ENCODE data around the gene ST7L.

The ST7L gene

GRCh38 chr1:112619518-112620376 is 806 bp upstream of the ST7L start, which contains the start of gene CAPZA1:
CAPZA1 (plus strand) TSS chr1:112619832; CDS start chr1:112619845, 13 bp downstream.
- no peak for TF ChIP-seq CTCF (IDR thresholded peaks at IDR 0.05; ENCODE audit: insufficient read depth, low read depth, low read length, missing control alignments)
- H3K4me3 ChIP-seq (ENCODE audit: low read depth, low read length): peak within 1 kb of the TSS; percentile 76
- peak; percentile 96 for DNase-seq (ENCODE audit: low read depth)

- peak; percentile 66 for DNase-seq (ENCODE audit: low read depth)
- no peak for TF ChIP-seq CTCF (IDR thresholded peaks at IDR 0.05; ENCODE audit: insufficient read depth, low read depth, low read length, missing control alignments)
- peak overlapping the region; percentile 76 for H3K4me3 ChIP-seq (ENCODE audit: low read depth, low read length)
These were observed 724 bp downstream of the ST7L start for GRCh38 chr1:112618114-112618720.

GRCh38 chr1:112614460-112615065 is 4.4 kb downstream of the ST7L start:
- DNase-seq (ENCODE audit: low read depth): peak; percentile 37
- no peak overlapping the region for H3K4me3 ChIP-seq (ENCODE audit: low read depth, low read length)
- peak; percentile 45 for TF ChIP-seq CTCF (IDR thresholded peaks at IDR 0.05; ENCODE audit: insufficient read depth, low read depth, low read length, missing control alignments)

GRCh38 chr1:112605633-112606327 is 13.2 kb downstream of the ST7L start:
- DNase-seq (ENCODE audit: low read depth): no peak
- H3K4me3 ChIP-seq (ENCODE audit: low read depth, low read length): no peak overlapping the region
- TF ChIP-seq CTCF (IDR thresholded peaks at IDR 0.05; ENCODE audit: insufficient read depth, low read depth, low read length, missing control alignments): no peak

GRCh38 chr1:112603541-112603940 is 15.4 kb downstream of the ST7L start:
- H3K4me3 ChIP-seq (ENCODE audit: low read depth, low read length): no peak overlapping the region
- no peak for DNase-seq (ENCODE audit: low read depth)
- TF ChIP-seq CTCF (IDR thresholded peaks at IDR 0.05; ENCODE audit: insufficient read depth, low read depth, low read length, missing control alignments): no peak

GRCh38 chr1:112603012-112603411 is 15.9 kb downstream of the ST7L start:
- DNase-seq (ENCODE audit: low read depth): no peak
- H3K4me3 ChIP-seq (ENCODE audit: low read depth, low read length): no peak overlapping the region
- TF ChIP-seq CTCF (IDR thresholded peaks at IDR 0.05; ENCODE audit: insufficient read depth, low read depth, low read length, missing control alignments): no peak

Measured in GM12865 (cell line).